HK-2 (cell line): ENCODE results near the gene SENP5.
"Not testable (repeated sequence)": the region's sequence is repeated elsewhere in the genome, so short reads cannot be mapped to it uniquely, and the experiment has no call there.

Experiments used
- DNase-seq: peaks from one replicate; pipeline ENCODE4 v3.0.0-alpha.2; 2018; ENCODE audit not compliant: unreplicated experiment

SENP5 gene

DNA sequence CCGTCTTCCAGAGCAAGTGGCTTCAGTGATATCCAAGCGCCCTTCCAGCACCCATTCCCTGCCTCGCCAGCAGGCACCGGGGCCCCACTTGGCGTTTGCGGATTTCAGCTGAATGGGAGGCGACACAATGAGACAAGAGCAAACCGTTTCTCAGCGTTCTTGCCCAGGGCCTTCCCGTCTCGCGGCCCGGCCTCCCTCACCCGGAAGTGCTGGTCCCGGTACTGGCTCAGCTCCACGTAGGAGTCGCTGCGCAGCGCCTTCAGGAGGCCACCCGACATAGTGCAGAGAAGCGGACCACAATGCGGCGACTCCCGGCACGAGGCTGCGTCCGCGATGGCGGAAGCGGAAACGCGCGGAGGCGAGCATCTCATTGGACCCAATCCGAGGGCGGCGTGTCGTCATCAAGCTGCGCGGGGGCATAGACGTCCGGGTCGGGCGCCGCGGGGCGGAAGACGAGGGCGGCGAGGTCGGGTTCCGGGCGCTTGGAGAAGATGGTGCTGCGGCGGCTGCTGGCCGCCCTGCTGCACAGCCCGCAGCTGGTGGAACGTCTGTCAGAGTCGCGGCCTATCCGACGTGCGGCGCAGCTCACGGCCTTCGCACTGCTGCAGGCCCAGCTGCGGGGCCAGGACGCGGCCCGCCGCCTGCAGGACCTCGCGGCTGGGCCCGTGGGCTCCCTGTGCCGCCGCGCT, 74.7 kb downstream of the SENP5 start, which contains the start of gene NCBP2:
TSS of gene NCBP2 (minus strand) at position 303 of the 689 bp plus-strand sequence. CDS start at position 278, 25 bp downstream.
- DNase-seq = peak; percentile 100

DNA sequence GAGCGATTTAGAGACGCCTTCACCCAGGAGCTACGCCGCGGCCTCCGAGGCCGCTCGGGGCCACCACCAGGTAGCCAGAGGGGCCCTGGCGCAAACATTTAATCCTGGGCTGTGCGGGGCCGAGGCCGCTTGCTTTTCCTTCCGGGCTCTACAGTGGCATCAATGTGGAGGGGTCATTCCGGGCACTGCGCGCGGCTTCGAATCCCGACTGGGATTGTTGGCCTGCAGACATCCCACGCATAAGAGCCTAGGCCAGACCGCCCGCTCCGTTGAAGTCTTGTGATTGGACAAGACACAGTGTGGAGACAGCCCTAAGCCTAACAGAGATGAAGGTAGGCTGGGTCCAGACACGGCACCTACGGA, 75.2 kb downstream of the SENP5 start:
- DNase-seq = peak; percentile 46

DNA sequence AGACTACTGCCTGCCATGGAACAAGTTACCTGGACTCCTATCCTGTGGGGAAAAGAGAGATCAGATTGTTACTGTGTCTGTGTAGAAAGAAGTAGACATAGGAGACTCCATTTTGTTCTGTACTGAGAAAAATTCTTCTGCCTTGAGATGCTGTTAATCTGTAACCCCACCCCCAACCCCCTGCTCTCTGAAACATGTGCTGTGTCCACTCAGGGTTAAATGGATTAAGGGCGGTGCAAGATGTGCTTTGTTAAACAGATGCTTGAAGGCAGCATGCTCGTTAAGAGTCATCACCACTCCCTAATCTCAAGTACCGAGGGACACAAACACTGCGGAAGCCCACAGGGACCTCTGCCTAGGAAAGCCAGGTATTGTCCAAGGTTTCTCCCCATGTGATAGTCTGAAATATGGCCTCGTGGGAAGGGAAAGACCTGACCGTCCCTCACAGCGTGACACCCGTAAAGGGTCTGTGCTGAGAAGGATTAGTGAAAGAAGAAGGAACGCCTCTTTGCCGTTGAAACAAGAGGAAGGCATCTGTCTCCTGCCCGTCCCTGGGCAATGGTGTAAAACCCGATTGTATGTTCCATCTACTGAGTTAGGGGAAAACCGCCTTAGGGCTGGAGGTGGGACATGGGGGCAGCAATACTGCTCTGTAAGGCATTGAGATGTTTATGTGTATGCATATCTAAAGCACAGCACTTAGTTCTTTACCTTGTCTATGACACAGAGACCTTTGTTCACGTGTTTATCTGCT, 76.5 kb downstream of the SENP5 start:
- DNase-seq = not testable (repeated sequence)

DNA sequence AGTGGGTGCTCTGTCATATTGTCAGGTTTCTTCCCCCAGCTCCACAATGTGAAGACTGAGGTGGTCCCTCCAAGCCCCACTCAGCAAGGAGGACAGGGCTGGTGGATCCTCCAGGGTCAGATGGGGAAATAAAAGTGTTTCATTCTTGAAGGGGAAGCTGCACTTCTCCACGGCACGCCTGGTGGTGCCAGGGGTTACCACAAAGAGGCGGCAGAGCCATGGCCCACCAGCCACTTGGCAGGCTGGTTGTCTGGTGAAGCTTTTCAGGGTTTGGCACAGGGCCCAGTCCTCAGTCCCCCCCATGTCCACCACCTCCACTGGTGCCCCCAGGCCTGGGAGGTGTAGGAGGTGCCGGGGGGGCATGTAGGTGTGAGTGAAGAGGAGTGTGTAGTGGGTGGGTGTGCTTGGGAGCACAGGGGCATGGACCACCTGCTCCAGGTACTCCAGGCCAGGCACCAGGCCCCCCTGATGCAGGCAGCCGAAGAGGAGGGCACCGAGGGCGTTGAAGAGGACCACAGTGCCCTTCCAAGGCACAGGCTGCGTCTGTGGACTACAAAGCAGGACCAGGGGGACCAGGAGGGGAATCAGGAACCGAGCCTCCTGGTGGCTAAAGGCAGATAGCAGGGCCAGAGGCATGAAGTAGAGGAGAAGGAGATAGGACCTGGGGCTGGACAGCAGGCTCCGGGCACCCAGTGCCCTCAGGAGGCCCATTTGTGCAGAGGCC, 79.6 kb downstream of the SENP5 start:
- DNase-seq = no peak

DNA sequence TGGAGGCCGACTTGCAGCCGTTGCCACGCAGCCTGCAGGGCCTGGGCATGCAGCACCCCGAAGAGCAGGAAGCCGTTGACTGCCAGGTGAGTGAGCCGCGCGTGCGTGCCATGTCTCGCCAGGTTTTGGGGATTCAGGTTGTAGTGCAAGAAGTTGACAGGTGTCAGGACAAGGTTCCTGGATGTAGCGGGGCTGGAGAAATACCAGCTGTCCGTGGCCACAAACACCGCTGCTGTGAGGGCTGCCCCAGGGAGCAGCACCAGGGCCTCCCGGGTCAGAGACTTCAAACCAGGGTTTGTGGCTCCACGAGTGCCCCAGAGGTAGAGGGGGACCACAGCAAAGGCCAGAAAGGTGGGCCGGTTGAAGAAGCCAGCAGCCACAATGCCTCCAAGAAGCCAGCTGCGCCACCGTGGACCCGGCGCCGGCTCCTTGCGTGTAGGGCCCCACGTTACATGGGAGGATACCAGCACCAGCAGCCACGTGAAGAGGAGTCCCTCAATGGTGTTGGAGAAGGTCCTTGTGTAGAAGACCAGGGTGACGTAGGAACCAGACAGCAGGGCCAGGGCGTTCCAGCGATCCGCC, 80.2 kb downstream of the SENP5 start:
- no peak for DNase-seq

DNA sequence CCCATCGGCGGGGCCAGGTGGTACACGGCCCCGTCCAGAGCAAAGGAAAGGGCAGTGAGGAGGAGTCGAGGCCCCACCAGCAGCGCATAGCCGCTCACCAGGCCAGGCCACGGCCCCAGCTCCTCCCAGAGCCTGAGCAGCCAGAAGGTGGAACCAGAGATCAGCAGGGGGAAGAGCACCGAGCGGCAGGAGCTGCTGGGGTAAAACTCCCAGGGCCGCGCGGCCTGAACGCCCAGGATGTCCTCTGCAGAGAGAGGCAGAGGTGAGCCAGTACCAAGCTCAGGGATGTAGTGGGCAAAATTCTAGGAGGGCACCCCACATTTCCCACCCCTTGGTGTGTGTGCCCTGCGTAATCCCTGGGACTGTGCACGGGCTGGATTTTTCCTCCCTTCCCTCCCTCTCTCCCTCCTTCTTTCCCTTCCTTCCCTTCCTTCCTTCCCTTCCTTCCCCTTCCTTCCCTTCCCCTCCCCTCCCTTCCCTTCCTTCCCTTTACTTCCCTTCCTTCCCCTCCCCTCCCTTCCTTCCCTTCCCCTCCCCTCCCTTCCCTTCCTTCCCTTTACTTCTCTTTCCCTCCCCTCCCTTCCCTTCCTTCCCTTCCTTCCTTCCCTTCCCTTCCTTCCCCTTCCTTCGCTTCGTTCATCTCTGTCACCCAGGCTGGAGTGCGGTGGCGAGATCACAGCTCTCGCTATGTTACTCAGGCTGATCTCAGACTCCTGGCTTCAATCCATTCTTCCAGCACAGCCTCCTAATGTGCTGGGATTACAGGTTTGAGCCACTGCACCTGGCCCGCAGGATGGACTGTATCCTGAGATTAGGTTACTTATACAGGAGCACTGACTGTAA, 80.9 kb downstream of the SENP5 start:
- DNase-seq = no peak

DNA sequence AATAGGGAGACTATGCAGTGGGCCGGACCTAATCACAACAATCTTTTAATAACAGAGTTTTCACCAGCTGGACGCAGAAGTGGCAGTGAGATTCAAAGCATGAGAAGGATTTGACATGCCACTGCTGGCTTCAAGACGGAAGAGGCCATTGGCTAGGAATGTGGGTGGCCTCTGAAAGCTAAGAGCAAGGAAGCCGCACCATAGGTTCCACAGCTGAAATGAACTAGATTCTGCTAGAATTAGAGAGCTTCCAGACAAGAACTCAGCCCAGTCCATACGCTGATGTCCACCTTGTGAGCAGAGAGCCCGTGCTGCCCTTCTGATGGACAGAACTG, 81.5 kb downstream of the SENP5 start:
- DNase-seq = no peak

DNA sequence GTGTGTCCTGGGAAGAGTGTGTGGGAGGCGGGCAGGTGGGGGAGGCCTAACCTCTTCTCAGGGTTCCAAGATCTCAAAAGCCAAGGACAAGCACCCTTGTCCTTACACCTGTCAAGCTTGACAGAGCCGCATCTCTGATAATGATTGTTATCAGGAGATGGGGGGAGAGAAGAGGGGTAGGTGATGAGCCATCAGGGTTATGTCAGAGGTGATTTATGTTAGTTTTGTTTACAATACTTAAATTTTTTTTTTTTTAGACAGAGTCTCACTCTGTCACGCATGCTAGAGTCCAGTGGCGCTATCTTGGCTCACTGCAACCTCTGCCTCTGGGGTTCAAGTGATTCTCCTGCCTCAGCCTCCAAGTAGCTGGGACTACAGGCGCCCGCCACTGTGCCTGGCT, 82.0 kb downstream of the SENP5 start:
- no peak for DNase-seq

DNA sequence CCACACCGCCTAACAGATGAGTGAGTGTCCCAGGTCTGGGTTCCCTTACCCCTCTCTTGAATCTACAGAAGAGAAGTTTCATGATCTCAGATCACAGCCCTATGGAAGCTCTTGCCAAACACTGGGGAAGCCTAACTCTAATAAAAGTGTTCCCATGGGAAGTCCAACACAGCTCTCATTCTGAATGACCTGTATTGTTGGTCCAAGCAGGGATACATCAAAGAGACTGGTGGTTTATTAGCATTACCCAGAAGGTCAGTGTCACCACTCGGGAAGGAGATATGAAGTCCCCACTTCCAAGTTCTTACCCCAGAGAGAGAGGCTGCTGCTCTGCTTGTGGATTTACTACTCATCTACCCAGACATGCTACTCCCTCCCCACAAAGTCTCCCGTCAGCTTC, 83.7 kb downstream of the SENP5 start:
- DNase-seq = no peak

DNA sequence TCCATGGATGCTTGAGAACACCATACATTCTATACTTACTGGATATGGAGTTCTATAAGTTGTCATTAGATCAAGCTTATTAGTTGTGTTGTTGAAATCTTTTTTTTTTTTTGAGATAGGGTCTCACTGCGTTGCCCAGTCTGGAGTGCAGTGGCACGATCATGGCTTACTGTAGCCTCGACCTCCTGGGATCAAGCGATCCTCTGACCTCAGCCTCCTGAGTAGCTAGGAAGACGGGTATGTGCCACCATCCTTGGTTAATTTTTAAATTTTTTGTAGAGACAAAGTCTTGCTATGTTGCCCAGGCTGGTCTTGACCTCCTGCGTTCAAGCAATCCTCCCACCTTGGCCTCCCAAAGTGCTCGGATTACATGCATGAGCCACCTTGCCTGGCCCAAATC, 87.1 kb downstream of the SENP5 start:
- DNase-seq = no peak

DNA sequence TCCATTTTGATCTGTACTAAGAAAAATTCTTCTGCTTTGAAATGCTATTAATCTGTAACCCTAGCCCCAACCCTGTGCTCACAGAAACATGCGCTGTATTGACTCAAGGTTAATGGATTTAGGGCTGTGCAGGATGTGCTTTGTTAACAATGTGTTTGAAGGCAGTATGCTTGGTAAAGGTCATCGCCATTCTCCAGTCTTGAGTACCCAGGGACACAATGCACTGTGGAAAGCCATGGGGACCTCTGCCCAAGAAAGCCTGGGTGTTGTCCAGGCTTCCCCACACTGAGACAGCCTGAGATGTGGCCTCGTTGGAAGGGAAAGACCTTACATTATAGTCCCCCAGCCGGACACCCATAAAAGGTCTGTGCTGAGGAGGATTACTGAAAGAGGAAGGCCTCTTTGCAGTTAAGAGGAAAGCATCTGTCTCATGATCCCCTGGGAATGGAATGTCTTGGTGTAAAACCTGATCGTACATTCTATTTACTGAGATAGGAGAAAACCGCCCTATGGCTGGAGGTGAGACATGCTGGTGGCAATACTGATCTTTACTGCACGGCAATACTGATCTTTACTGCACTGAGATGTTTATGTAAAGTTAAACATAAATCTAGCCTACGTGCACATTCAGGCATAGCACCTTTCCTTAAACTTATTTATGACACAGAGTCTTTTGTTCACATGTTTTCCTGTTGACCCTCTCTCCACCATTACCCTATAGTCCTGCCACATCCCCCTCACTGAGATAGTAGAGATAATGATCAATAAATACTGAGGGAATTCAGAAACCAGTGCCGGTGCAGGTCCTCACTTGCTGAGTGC, 94.6 kb downstream of the SENP5 start:
- no peak for DNase-seq

DNA sequence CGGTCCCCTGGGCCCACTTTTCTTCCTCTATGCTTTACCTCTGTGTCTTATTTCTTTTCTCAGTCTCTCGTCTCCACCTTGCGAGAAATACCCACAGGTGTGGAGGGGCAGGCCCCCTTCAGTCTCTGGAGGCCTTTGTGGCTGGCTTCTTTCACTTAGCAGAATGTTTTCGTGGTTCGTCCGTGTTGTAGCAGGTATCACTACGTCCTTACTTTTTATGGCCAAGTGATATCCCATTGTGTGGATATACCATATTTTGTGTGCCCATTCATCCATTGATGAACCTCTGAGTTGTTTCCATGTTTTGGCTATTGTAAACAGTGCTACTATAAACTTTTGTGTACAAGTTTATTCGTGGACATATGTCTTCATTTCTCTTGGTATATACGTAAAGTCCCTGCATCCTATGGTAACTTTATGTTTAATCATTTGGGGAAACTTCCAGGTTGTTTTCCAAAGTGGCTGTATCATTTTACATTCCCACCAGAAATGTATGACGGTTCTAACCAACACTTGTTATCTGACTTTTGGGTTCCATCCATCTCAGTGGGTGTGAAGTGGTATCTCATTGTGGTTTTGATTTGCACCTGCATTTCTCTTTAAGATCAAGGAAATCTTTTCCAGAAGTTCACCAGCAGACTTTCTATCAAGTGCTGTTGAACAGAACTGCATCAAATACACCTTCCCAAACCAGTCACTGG, 95.4 kb downstream of the SENP5 start:
- no peak for DNase-seq

DNA sequence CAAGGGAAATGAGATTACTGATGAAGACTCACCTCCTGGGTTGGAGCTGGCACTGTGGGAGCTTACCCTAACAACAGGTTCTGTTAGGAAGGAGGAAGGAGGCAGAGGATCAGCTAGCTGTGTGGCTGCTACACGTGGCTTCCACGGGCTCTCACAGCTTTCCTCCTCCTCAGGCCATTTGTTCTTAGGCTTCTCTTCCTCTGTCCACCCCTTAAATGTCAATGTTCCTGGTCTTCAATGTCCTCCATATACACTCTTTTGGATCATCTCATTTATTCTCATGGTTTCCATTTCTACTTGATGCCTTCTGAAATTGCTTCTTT, 95.9 kb downstream of the SENP5 start:
- DNase-seq = no peak

DNA sequence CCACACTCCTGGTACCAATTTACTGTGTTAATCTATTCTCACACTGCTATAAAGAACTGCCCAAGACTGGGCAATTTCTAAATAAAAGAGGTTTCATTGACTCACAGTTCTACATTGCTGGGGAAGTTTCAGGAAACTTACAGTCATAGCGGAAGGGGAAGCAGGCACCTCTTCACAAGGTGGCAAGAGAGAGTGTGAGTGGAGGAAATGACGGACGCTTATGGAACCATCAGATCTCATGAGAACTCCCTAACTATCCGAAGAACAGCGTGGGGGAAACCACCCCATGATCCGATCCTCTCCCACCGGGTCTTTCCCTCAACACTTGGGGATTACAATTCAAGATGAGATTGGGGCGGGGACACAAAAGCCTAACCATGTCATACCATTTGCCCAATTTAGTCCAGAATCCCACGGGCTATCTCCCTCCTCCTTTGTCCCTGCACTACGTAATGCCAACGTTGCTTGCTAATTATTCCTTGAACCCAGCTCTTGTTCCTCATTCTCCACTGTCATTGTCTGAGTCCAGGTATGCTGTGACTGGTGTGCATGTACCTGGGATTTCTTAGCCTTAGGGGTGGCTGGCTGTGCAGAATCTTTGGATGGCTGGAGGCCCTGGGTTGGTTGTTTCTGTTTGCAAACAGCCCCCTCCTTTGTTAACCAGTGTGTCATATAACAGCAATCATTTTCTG, 97.5 kb downstream of the SENP5 start:
- DNase-seq = no peak

DNA sequence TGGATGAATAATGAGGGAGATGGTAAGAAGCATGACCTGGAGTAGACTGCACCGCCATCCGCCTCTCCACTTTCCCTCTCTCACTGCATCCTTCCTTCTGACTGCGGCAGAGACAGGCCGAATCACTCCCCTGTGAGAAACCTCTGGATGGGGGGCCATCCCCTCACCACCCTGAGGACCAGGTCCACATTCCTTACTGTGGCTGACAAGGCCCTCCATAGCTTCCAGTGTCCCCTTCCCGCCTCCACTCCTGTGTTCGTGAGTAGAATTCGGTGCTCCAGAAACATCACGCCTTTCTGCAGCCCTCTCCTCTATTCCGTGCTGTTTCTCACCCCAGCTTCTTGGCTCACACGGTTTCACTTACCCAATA, 98.1 kb downstream of the SENP5 start:
- no peak for DNase-seq

DNA sequence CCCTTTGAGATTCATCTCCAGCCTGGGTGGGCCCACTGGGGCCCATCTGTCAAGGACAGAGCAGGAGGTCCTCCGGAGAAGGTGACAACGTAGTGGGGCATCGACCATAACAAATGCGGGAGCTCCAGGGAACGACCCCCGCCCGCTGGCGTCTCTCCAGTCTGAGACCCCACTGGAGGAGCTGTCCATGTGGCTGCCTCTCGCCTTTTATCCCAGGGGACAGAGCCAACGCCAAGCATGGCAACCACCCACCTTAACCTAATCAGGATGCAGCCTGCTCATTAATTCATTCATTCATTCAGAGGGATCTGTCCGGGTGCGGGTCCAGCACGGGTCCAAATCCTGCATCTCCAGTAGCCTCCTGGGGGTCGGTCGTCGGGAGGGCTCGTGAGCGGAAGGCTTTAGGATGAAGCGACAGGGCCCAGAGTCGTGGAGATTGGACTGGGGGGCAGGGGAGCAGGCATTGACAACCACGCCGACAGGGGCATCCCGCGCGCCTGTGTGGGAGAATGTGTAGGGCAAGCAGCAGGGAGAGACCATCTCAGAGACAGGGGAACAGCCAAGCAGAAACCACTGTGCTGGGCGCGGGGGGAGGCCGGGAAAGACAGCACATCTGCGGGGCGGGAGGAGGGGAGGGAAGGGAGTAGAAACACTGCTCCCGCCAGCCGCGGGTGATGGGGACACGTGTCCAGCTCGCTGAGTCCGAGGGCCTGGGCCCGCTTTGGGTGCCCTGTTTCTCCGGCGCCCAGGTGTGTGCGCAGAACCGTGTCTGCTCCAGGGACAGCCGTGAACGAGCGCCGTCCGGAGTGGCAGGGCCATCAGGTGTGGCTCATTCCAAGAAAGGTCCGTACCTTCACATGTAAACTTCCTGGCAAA, 99.0 kb downstream of the SENP5 start:
- no peak for DNase-seq

DNA sequence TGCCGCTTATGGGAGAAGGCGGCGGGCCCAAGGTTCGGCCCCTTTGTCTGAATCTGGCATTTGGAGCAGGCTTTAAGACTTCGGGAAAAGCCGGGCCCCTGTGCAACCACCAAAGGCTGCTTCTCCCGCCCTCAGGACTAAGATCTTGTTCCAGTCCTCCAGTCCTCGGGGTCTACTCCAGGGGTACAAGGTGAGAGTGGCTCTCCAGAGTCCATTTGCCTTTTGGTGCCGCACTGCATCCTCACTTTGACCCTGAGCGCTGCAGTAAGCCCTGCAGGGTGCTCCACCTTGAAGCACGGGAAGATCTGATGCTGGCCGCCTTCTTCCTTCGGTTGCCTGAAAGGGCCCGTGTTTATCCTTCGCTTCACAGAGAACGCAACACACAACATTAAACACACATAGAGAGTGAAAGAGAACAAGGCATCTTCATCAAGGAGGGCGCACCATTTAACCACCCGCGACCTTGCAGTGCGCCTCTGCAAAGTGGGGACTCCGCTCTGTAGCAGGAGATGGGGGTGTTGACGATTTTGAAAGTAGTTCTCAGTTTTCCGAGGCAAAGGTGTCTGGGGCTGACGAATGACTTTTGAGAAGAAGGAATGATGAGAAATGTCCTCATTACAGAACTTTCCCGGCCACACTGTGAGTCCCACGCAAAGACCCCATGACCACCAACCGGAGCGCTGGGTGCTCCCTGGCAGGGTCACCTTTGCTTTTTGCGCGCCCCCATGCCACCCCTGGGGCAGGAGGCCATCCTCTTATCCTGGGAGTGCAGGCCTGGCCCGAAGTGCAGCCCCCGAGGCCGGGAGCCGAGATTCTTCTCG, 99.9 kb downstream of the SENP5 start:
- DNase-seq = no peak
